Lower leg skin (tissue), 3 donors: ENCODE results near the gene TCF7L2.

ENCODE experiments used
- POLR2A ChIP-seq, 2 donors: fragments of 450-650 bp; IDR thresholded peaks; one replicate each; pipeline ENCODE4 v1.6.1; 2016 to 2017; ENCODE audit warnings: antibody characterized with exemption in 2 of 2, mild to moderate bottlenecking in 1 of 2, moderate library complexity in 1 of 2
- TF ChIP-seq, protein P1 (sequence below), 3 donors: fragments of 450-650 bp; IDR thresholded peaks; one replicate each; pipeline ENCODE4 v1.5.1; 2016; ENCODE audit warnings: antibody characterized with exemption in 3 of 3, mild to moderate bottlenecking in 3 of 3, moderate library complexity in 2 of 3

DNA sequence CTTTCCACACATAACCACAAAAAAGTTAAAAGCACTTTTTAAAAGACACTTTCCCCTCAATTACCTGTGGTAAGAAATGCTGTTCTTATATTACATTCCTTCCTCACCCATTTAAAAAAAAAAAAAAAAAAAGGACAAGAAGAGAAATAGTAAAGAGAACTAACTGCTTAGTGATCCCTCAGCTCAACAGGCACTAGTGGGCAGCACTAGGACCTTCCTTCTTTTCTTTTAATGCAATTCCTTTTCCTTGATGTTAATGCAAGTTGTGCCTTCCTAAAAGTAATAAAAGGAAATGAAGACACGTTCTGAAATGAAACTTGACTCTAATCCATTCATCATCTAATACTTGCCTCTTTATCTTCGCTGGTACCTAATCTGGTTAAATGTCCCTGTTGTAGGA, 189.7 kb downstream of the TCF7L2 start:
- TF ChIP-seq, protein P1, sequence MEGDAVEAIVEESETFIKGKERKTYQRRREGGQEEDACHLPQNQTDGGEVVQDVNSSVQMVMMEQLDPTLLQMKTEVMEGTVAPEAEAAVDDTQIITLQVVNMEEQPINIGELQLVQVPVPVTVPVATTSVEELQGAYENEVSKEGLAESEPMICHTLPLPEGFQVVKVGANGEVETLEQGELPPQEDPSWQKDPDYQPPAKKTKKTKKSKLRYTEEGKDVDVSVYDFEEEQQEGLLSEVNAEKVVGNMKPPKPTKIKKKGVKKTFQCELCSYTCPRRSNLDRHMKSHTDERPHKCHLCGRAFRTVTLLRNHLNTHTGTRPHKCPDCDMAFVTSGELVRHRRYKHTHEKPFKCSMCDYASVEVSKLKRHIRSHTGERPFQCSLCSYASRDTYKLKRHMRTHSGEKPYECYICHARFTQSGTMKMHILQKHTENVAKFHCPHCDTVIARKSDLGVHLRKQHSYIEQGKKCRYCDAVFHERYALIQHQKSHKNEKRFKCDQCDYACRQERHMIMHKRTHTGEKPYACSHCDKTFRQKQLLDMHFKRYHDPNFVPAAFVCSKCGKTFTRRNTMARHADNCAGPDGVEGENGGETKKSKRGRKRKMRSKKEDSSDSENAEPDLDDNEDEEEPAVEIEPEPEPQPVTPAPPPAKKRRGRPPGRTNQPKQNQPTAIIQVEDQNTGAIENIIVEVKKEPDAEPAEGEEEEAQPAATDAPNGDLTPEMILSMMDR (IDR thresholded peaks at IDR 0.05), result no peak
- no peak for TF ChIP-seq POLR2A (IDR thresholded peaks at IDR 0.05)
